Suppressor macrophage treated with lipopolysaccharide for 1 hour (primary cell): Measurements from ENCODE around the gene GTPBP2.
A peak's percentile ranks its signal among the peaks of the same experiment; 100 is the strongest.
"Not testable (repeated sequence)": the region's sequence is repeated elsewhere in the genome, so short reads cannot be mapped to it uniquely, and the experiment has no call there.

Source experiments
- DNase-seq, 3 donors: peaks; one replicate each; pipeline ENCODE4 v3.0.0-alpha.2; 2020 to 2022

Gene GTPBP2, protein sequence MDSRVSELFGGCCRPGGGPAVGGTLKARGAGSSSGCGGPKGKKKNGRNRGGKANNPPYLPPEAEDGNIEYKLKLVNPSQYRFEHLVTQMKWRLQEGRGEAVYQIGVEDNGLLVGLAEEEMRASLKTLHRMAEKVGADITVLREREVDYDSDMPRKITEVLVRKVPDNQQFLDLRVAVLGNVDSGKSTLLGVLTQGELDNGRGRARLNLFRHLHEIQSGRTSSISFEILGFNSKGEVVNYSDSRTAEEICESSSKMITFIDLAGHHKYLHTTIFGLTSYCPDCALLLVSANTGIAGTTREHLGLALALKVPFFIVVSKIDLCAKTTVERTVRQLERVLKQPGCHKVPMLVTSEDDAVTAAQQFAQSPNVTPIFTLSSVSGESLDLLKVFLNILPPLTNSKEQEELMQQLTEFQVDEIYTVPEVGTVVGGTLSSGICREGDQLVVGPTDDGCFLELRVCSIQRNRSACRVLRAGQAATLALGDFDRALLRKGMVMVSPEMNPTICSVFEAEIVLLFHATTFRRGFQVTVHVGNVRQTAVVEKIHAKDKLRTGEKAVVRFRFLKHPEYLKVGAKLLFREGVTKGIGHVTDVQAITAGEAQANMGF

DNA sequence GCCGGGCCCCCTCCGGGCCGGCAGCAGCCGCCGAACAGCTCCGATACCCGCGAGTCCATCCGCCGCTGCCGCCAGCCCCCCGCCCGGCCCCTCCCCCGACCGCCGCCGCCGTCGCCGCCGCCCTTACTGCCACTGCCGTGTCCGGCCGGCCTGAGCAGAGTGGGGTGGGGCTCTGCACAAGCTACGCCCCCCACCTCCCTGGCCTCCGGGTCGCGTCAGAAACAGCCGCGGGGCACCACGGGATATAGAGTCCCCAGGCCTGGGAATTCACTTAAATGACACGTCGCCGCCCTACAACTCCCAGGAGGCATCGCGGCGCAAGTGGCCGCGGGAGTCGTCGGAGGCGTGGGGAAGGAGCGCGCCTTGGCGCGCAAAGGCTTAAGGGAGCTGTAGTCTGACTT lies at the start of gene GTPBP2:
Gene GTPBP2, minus strand, starts transcription at position 161 of the 401 bp plus-strand sequence. Its CDS starts 102 bp downstream, at position 59.
- peak; percentile 99 to 100 (median 100) for DNase-seq

DNA sequence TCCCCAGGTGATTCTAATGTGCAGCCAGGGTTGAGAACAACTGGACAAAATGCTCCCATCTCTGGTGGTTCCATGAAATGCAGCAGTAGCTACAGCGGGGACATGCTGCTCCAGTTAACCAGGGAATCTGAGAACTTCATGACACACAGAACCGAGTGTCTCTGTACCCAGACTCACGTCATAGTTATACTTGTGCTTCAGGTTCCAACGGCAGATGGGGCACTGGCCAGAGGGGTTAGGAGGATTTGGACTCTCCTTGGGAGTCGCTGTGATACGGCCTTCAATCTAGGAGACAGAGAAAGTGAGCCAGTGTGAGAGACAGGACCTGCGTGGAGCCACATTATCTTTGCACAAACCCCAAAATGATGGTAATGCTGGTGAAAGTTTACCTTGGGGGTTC lies 49.3 kb upstream of the GTPBP2 start:
- no peak for DNase-seq

DNA sequence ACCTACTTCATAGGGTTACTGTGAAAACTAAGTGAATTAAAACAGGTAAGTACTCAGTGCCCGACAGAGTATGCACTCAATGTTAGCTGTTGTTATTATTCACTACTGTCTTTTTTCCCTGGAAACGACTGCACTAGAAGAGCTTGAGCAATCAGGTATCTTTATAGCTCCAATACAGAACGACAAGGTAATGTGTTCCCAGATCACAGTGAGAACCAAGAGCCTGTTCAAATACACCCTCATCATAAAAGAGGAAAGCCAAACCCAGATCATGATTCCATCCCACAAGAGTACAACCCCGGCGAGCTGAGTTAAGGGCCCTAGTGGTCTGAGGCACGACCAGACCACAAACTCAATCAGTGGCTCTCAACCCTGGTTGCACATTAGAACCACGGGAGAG lies 48.7 kb upstream of the GTPBP2 start:
- no peak for DNase-seq

DNA sequence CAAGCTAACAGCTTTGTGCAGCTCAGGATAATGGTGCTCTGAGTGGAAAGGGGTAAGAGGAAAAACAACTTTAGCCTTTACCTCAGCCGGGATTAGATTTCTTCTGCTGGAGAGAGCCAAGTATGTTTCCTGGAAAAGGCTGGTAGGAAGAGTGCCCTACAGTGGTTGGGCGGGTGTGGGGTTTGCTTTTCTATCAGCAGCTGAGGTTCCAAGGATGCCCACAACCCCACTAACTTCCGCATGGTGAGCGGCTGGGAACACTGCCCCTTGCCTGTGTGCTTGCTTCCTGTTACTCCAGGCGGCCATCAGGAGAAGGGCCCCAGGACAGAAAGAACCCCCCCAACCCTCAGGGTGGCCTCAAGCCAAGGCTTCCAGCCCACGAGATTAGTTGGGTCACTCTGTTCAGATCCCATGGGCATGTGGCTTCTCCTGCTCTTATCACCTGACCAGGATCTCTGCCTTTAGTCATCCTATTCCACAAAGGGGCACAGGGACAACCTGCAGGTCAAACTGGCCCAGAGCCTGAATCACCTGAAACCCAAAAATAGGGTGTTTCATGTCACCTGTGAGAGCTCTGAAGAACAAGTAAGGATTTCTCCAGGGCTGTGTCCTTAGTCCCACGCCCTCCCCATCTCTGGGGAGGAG lies 48.0 kb upstream of the GTPBP2 start:
- DNase-seq = no peak

DNA sequence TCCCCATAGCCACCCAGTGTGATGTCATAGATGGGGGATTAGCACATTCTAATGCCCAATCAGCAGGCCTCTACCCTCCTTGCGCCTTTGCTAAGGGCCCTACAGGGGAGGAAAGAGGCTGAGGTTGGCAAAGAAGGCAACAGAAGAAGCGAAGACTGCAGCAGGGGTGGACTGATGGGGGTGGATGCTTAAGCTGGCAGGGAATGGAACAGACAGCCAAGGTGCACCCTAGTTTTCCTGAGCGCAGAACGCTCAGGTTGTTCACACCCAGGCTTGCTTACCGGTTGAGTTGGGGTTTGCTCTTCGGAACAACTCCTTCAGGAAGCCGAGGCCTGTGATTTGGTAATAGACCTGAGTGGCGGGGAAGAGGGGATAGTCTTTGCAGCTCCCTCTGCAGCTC lies 45.9 kb upstream of the GTPBP2 start:
- no peak for DNase-seq

DNA sequence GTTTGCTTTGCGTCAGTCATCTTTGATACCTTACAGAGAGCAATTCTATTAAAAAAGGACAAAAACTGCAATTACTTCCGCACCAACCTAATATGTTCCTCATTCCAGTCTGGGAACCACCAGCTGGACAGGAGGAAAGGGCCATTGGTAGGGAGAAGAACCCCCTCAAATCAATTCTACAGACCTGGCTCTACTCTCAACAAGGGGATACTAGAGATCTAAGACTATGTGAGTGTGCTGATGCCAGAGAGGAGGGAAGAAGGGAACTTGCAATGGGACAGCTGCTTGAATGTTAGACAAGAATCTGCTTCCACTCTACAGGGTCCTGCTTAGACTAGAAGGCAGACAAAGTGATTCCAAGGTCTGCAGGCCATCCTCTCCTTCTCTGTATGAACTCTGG lies 45.2 kb upstream of the GTPBP2 start:
- DNase-seq = no peak

DNA sequence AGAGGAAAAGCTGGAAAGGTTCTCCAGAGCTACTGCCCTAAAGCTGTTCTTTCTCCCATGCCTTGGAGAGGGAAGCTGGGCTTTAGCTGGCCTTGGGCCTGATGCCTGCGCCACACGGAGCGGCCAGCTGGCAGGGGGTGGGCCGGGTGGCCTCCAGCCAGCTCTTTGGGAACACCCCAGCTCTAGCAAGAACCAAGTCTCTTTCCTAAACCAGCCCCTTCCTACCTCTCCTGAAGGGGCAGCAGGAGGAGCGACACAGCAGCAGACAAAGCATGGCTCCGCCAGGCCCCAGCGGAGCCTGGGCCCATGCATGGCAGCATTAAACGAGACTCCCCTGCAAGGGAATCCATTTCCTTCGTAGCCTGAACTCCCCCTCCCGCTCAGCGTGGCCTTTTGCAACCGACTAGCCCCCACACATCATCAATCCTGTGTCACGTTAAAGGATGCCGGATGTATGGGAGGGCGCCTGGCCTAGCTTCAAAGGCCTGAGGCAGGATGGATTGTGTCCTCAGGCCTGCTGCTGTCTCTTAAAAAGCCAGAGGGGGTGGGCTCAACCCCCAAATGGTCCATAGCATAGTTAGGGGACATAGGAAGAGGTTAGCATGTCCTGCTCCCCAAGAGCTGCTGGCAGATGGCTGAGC lies 44.5 kb upstream of the GTPBP2 start:
- no peak for DNase-seq

DNA sequence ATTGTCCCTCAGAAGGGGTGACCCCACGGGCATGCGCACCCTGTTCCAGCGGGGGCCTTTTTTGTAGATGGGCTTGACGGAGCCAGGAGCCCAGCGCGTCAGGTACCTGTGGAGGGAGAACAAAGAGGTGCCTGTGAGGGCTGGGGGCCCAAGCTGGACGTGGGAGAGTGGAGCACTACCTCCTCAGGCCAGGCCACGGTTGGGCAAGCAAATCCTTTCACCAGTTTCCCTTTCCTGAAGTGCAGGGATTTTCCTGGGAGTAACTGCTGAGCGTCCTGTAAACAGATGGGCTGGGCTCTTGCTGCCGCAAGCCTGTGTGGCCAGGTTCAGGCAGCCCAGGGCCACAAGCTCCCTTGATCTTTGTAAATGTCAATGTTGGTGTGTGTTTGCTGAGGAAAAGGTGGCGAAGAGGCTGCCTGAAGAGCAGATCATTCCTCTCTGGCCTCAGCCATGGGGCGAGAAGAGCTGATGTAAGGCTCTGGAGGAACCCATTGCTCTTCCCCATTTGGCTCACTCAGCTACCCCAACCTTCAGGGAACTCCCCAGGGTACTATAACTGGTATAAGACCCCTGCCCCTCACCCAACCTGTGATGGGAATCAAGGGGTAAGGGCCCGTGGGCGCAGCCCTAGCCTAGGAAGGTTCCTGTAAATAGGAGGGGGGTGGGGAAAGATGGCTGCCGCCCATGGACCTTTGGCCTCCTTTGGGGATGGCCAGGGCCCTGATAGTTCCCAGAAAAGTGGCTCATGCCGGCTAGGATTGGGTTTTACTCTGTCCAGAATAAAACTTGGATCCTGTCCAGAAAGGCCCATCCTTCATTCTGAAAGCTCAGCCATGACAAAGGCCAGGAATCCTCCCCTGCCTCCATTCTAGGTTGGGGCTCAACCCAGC lies 43.0 kb upstream of the GTPBP2 start:
- peak in 1 of 3 donors; percentile 38 for DNase-seq

DNA sequence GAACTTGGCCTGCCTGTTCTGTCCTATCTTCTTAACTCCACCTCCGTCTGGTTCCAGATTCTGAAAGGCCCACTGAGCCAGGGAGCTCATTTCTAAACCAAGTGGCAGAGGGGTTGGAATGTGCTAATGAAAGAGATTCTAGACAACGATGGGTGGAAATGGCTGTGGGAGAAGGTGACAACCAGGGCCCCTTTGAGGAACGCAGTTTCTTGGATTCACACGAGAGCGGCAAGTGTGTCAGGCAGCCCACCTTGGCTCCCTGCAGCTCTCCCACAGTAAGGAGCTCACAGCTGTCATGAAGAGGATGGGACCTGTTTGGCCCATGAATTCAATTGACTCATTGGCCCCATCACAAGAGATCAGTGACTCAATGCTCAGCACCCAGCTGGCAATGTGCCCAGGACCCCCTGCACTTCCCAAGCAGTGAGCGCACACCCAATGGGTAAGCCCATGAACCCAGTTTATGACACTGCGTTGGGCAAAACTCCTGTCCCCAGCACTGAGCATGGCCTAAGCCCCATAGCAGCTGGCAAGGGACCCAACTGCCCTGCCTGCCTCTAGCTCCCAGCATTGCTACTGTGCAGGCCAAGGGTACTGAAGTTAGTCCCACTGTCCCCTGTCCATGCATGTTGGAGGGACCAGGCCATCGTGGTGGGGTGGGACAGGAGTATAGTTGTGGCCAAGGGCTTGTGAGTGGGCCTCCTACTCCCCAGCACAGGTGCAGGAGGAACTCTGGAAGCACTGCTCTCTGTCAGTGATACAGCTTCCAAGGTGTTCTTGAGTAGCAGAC lies 42.1 kb upstream of the GTPBP2 start:
- no peak for DNase-seq

DNA sequence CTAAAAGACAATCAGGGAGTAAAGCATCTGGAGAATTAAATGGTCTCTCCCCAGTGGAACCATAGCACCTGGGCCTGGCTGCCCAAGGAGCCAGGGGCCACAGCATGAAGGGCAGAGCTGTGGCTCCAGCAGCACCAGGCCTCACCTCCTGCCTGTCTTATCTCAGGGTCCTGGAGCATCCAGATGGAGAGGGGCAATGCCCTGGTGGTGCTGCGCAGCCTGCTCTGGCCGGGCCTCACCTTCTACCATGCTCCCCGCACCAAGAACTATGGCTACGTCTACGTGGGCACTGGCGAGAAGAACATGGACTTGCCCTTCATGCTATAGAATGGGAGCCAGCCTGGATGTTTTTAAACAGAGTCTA lies 41.5 kb upstream of the GTPBP2 start:
- DNase-seq = no peak

DNA sequence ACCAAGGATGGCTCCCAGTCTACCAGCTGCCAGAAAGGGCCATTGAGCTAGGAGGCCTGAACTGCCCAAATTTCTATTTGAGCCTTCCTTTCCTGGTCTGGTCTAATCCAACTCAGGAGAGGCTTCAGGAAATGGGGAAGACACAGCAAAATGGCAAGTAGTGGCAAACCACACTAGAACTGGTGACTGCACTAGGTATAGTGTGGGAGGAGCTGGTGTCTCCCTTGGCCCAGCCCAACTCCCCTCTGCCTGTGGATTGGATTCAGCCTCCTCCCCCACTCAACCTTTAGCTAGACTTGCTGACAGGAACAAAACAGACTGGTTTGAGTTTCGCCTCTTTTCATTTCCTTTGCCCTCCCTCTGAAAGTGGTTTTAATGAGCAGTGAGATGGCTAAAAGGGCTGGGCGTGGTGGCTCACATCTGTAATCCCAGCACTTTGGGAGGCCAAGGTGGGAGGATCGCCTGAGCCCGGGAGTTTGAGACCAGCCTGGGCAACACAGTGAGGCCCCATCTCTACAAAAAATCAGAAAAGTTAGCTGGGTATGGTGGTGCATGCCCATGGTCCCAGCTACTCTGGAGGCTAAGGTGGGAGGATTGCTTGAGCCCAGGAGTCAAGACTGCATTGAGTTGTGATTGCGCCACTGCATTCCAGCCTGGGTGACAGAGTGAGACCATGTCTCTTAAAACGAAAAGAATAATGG lies 41.0 kb upstream of the GTPBP2 start:
- peak; percentile 14 to 31 (median 15) for DNase-seq

DNA sequence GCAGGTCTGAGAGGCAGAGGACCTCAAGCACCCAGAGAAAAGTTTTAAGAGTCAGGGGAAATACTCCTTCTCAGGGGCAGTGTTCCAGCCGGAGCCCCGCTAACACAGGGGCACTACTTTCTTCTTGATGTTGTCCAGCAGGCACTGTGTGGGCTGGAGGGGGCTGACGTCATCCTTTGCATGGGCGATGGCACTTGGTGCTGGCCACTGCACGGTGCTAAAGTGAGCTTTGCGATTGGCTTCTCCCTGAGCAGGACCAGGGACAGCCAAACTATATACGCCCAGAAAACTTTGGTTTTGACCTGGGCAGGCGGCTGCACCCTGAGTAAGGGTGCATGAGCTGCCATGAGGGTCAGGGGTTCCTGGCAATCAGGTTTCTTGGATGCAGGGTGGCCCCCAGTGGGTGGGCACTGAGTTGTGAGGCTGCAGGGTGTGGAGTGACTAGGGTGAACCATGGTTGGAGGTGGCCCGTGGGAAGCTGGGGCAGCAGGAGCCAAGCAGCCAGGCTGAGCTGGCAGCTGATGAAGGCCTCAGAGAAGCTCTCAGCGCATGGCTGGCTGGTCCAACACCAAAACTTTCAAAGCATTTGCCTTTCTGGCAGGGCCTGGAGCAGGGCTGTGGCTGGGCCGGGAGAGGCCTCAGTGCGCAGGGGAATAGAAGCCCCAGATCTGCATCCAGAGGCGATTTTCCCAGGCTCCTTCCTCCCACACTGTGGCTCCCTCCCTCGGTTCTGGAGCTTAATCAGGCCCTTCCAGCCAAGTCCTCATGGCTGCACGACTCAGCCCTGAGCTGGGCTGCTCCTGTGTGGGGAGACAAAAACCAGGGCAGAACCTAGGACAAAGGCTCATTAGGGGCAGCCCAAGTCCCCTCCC lies 40.2 kb upstream of the GTPBP2 start:
- peak; percentile 25 to 39 (median 34) for DNase-seq

DNA sequence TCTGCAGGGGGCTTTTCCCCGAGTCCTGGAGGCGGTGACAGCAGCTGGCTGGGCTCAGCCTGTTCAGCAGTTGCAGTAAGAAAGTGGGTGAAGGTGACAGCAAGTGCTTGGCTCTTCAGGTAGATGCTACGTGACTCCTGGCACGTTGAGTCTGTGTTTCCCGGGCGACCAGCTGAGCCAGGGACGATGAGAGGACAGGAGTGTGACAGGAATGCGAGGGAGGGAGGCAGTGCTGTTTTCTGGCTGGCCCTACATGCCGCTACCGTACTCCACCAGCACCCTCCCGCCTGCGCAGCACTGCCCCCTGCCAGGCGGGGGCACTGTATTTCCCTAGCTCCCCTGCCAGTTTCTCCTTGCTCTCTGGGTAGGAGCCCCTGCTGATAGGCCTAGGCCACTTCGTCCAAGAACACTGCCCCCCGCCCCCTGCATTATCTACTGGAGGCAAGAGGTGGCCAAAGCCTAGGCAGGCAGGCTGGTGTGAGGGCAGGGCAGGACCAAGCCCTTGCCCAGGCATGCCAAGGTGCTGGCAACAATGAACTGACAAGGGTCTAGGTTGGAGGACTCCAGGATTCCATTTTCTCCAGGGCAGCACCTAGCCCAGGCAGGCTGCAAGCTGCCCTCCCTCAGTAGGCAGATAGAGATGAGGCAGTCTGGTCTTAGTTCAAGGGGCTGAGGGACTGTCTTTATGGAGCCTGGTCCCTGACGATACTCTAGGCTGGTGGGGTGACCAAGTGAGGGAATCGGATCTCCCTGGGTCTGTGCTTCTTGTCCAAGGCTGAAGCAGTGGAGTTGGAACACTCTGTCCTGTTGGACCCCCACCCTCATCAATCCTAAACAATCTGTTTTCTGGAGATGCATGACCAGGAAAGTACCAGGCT lies 39.3 kb upstream of the GTPBP2 start:
- DNase-seq = peak; percentile 61 to 73 (median 62)

DNA sequence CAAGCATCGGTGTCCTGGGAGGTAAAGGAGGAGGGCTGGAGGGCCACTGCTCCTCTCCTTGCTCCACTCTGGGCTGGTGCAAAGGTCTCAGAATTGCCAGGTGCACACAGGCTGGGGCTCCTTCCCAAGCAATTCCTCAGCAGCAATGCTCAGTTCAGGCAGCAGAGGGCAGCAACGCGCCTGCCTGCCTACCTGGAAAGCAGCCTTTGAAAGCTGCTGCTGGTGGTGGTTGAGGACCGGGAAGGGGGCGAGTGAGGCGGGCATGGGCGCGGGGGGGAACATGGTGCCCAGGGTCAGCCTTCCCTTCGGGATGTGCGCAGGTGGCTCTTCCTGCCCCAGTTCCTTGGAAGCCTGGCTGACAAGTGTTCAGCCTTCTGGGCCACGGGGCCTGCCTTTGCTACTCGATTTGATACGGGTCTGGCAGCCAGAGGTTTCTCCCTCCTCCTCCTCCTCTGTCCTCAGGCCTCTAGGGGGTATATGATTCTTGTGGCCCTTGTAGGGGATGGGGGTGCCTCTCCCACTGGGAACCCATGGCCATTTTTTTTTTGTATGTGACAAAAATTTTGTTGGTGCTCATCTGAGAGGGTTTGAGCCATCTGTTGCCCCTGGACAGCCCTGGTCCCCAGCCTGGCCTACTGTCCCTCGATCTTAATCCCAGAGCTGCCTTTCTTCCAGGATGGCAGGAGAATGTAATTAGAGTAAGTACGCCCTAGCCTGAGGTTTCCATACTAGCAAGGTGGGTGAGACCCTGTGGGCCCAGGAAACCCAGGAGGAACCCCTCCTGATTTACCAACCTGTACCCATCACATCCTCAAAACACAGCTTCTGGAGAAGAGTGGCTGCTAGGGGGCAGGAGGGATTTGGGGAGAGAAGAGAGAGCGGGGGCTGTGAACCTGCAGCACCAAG lies 38.4 kb upstream of the GTPBP2 start:
- DNase-seq = peak; percentile 74 to 81 (median 75)

DNA sequence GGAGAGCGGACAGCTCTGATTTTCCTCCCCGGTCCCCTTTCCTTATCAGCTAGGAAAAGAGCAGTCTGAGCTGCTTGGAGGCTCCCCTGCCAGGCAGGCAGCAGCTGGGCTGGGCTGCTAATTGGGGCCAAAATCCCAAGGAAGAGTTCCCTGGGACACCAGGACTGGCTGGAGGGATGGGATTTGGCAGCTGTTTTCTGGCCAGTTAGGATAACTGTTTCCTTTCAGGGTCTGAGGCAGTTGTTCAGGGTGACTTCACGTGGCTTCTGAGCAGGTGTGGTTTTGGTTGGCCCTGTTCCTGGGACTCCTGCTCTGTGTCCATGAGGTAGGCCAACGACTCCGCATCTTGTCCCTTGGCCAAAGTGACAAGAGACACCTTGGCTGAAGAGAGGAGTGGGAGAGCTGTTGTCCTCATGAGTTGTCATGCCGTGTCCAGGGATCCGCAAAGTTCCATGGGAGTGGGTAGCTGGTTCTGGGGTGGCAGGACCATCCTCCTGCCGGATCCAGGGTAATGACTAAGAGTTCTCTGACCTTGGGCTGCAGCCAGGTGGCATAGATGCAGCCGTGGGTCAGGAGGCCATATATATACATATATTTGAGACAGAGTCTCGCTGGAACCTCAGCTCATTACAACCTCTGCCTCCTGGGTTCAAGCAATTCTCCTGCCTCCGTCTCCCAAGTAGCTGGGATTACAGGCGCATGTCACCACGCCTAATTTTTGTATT lies 37.3 kb upstream of the GTPBP2 start:
- DNase-seq = no peak

DNA sequence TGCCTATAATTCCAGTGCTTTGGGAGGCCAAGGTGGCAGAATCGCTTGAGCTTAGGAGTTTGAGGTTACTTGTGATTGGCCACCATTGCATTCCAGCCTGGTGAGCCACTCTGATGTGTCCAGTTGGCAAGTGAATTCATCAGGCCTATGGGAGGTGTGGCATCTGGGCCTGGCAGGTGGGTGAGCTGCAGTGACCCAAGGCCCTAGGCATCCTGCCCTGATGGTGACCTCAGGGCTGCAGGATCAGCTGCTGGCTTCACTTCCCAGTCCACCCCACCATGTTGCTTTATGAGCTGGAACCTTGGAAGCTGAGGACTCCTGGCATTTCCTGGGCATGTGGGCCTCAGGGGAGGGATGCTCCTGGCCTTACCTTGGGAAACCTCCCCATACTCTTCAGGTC lies 36.3 kb upstream of the GTPBP2 start:
- no peak for DNase-seq

DNA sequence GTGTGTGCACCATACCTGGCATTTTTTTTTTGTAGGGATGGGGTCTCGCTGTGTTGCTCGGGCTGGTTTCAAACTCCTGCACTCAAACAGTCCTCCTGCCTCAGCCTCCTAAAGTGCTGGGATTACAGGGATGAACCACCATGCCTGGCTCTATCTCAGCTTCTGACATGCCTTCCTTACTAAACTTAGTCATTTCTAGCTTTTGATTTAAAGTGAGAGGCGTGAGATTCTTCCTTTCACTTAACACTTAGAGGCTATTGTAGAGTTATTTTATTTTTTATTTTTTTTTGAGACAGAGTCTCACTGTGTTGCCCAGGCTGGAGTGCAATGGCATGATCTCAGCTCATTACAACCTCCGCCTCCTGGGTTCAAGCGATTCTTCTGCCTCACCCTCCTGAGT lies 33.9 kb upstream of the GTPBP2 start:
- not testable (repeated sequence) for DNase-seq
